Middle frontal gyrus (tissue), 1 donor: ENCODE data around the gene RFNG.

ENCODE experiments used
- DNase-seq: peaks from one replicate; pipeline ENCODE4 v3.0.0-alpha.2; 2015; ENCODE audit warnings: low spot score; ENCODE audit errors: extremely low spot score

RFNG gene

GRCh38 chr17:82014971-82015310, 36.7 kb downstream of the RFNG start:
- no peak for DNase-seq

DNA sequence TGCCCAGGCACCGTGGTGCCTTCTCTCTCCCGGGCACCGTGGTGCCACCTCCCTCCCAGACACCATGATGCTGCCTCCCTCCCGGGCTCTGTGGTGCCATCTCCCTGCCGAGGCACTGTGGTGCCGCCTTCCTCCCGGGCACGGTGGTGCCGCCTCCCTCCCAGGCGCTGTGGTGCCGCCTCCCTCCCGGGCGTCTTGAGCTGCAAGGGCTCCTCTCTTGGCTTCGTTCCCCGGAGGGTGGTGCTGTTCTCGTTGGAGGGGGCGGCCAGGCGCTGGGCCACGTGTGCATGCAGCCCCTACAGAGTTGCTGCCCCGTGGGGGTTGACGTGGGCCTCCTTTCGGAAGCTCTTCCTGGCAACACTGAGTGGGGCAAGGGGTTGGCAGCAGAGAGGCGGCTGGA, 37.2 kb downstream of the RFNG start:
- DNase-seq, result no peak

DNA sequence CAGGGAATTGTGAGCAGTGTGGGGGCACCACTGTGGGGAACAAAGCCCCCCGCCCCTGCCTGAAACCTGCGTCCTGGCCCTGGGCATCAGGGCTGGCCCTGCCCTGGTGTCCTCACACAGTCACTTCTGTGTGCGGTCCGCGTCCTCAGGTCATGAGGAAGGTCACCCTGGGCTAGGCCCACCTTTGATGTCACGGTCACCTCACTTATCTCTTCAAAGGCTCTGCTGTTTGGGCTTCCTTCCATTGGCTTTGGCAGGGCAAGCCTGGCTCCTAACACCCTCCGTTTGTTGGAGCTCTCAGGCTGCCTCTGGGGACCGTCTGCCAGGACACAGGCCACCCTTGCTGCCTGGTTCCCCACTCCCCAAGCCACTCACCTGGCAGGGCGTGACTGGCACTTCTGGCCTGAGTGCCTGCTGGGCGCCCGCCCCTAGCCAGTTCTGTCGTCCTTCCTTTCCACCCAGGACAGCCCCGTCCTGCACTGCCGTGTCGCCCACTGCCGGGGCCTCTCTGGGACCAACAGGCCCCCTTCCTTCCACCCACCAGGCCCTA, 37.8 kb downstream of the RFNG start:
- DNase-seq, result no peak

GRCh38 chr17:82013341-82013740, 38.3 kb downstream of the RFNG start:
- DNase-seq, result no peak

- DNase-seq, result no peak
These were observed 38.8 kb downstream of the RFNG start for GRCh38 chr17:82012640-82013295.

- DNase-seq, result no peak
These were observed 39.4 kb downstream of the RFNG start for GRCh38 chr17:82012261-82012639.

DNA sequence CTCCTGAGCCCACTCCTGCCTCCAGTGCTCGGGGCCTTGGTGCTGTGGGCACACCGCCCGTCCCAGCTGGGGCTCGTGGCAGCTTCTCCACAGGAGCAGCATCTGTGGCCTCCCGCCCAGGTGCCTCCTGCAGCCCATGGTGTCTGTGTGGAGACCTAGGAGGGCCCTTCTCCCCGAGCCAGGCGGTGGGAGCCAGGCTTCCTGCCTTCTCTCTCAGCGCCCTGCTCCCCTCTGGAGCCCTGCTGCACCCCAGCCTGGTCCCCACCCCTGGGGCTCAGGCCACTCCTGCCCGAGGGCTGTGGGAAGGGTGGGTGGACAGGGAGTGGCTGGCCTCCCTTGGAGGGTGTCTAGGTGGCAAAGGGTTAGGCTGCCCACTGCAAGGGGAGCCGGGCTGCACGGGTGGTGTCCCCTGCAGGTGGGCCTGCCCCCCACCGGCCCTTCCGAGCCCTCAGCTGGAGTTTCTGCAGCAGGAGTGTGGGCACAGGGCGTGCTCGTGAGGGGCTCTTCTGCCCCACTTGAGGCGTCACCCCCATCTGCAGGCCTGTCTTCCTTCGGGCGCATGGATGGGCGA, 39.9 kb downstream of the RFNG start:
- DNase-seq, result no peak

- DNase-seq, result no peak
These were observed 40.8 kb downstream of the RFNG start for GRCh38 chr17:82010575-82011525.

GRCh38 chr17:82009413-82009812, 42.2 kb downstream of the RFNG start:
- no peak for DNase-seq

DNA sequence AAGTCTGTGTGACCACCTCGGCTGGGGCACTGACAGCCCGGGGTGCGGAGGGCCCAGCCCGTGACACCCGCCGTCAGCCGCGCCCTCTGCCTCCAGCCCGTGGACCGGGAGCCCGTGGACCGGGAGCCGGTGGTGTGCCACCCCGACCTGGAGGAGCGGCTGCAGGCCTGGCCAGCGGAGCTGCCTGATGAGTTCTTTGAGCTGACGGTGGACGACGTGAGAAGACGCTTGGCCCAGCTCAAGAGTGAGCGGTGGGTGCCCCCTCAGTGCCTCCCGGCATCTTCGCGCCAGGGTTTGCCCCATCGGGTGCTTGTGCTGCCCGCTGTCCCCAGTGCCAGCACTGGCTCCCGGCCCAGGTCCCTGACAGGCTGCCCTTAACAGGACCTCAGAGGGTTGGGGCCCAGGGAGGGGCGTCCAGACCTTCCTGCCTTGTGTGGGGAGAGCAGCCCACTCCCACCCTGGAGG, 42.6 kb downstream of the RFNG start:
- DNase-seq, result no peak

DNA sequence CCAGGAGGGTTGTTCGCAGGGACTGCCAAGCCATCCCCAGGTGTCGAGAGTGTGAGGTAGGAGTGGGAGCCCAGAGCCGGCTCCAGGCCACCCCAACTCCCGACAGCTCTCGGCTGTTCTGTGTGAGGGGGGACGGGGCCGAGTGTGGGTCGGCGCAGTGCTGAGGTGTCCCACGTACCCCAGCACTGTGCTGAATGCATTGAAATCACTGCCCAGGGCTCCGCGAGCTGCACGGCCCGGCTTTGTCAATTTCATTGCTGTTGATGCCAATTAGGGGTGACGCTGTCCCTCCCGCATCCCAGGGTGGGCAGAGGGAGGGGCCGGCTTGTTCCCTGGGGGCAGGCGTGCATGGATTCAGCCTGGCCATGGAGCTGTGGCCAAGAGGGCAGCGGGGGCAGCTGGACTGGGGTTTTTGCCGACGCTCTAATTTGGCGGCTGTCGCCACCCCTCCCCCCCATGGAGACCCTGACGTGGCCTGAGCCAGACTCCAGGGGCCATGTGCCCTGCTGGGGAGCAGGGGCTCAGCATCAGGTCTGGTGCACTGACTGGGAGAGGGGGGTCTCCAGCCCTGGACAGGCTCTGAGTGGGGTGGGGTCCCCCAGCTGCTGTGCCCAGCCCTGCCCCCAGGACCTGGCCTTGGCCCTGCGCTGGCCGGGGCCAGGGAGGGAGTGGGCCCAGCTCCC, 43.2 kb downstream of the RFNG start:
- DNase-seq, result no peak

GRCh38 chr17:82007495-82008257, 43.9 kb downstream of the RFNG start:
- DNase-seq, result no peak

DNA sequence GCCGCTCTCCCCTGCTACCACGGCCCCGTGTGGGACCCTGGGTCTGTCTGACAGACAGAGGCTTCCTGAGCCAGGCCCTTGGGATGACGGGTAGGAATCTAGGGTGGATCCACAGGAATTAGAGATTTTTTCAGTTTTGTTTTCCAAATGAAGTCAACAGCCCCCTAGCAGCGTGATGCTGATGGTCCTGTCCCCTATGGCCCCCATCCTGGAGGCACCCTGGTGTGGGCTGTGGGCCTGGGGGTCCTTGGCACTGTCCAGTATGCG, 44.5 kb downstream of the RFNG start:
- no peak for DNase-seq

DNA sequence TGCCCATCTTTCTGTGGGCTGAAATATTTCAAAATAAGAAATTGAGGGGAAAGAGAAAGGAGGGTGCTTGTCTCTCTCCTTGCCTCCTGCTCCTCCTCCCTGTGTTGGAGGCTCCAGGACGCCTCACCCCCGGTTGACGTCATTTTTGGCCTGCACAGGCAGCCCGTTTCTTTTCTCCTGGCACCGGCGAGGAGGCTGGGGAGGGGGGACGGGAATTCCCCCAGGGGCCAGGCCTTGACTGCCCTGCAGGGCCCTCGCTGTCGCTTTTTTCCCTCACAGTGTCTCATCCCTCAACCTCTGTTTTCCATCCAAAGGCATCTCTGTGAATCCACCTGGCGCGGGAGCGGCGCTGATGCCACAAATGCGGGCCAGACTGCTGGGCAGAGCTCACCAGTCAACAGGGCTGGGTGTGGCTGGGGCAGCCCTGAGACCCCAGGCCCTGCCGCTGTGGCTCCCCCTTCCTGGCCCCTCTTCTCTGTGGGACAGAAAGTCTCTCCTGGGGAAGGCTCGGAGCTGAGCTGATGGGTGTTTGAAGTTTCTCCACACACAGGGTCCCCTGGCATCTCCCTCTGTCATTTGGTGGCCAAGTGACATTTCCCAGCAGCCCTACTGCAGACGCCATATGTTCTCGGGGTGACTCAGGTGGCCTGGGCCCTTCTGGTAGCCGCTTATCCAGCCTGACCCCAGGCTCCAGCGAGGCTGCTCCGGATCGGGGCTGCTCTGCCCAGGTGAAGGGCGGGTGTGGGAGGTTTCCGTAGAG, 45.0 kb downstream of the RFNG start:
- DNase-seq, result no peak

- no peak for DNase-seq
These were observed 45.8 kb downstream of the RFNG start for GRCh38 chr17:82005701-82006348.

DNA sequence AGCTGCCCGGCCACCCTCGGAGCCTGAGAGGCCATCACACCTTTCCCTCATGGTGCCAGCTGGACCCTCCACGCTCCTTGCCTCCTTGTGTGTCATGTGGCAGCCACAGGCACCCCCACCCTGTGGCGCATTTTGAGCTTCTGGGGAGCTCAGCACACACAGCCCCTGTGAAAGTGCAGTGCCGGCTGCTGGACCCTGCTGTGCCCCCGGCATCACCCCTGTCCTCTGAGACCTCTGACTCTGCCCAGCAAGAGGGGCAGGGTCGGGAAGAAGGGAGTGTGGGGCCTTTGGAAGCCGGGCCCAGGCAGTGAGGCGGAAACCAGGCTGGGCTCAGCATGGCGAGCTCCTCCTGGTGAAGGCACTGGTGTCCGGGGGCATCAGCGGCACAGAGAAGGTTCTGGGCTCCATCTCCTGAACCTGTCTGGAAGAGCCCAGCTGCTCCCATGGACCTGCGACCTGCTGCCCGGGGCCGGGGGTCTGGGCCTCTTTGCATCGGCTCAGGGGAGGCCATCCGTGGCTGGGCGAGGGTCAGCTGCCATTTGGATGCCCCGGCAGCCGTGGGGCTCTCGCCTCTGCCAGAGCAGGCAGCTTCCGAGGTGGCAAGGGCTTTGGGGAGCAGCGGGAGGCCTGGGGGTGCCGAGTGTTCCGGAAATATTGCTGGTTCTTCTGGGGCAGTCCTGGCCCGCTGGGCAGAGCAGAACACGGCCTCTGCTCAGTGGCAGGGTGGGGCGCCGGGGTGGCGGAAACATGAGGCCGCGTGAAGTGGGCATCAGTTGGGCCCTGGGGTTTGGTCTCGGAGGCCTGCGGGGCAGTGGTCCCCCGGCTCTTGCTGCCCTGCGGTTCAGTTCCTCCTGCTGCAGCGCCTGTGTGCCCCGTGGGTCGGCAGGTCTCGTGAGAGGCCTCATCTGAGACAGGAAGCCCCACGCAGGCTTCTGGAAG, 46.8 kb downstream of the RFNG start:
- DNase-seq, result no peak

DNA sequence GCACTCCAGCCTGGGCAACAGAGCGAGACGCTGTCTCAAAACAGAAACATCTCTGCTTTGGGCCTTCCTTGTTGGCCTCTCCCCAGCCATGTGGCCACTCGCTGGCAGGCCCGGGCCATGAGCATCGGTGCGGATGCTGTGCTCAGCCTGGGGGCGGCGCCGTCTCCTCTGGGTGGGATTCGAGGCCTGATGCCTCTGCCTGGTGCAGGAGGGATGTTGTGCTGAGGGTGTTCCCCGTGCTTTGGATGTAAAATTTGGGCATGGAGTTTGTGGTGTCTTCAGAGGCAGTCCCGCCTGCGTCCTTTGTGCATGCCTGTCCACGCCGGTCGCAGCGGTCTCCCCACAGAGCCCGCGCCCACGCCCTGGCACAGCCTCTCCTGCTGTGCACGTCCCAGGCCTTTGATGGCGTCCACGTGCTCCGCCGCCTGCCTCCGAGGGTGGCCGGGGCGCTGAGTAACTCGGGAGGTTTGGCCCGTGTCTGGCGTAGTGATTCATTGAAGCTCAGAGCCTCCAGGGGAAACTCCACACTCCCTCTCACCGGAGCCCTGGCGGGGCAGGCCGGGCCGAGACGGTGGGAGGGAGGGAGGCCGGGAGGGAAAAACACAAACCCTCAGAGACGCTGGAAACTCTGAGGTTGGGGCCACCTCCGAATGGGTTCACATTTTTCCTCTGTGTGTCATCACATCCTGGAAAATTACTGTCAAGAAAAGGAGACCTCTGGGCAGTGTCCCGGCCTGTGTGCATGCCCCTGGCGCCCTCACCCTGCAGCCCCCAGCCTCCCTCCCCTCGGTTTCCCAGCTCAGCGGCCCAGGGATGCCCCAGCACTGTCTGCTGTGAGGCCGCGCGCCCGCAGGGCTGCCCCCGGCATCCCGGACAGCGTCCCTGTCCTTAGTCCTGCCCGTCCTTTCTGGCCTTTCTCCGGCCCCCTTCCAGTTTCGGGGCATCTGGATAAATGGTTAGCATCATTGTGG, 47.9 kb downstream of the RFNG start:
- no peak for DNase-seq
